Cardiac fibroblast (primary cell): ENCODE data around the gene CFAP52.
"Not testable (repeated sequence)": the region's sequence is repeated elsewhere in the genome, so short reads cannot be mapped to it uniquely, and the experiment has no call there.

ENCODE experiments used
- DNase-seq, 2 donors: peaks; one replicate each; pipeline versions ENCODE4 v3.0.0 to v3.0.0-alpha.2; 2010; ENCODE audit warnings: low read depth in 2 of 2
- H3K4me3 ChIP-seq, 2 donors: replicated peaks in 1 of 2; 1 replicate in 1 of 2; 2 replicates in 1 of 2; pipeline ENCODE4 v1.5.1; 2011; ENCODE audit warnings: low read depth in 2 of 2, low read length in 2 of 2, mild to moderate bottlenecking in 2 of 2, moderate library complexity in 1 of 2
- CTCF ChIP-seq: IDR thresholded peaks from one replicate; pipeline ENCODE4 v1.5.1; 2011; ENCODE audit warnings: low read depth, mild to moderate bottlenecking, low read length, inconsistent platforms

CFAP52 gene

GRCh38 chr17:9553181-9553580 is 23.3 kb upstream of the CFAP52 start:
- no peak for DNase-seq
- no peak for TF ChIP-seq CTCF
- no peak overlapping the region for H3K4me3 ChIP-seq

DNA sequence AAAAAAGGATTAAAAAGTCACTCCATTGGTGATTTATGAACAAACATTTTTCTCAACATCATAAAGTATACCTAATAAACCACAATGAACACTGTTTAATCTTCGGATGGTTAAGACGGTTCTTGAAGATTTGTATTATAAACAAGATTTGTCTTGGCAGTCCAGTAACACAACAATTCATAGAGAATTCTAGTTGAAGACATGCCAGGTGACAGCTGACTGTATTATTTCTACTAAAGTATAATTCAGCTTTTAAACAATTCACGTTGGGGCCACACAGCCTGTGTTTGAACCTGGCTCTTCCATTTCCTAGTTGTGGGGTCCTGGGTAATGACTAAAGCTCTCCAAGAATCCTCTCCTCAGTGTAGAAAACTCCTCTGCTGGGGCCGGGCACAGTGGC is 22.8 kb upstream of the CFAP52 start:
- no peak overlapping the region for H3K4me3 ChIP-seq
- TF ChIP-seq CTCF = no peak
- DNase-seq = no peak

- not testable (repeated sequence) for H3K4me3 ChIP-seq
- DNase-seq = peak; percentile 63 to 67
- peak; percentile 50 for TF ChIP-seq CTCF
These were observed 21.7 kb upstream of the CFAP52 start for GRCh38 chr17:9554715-9555114.

DNA sequence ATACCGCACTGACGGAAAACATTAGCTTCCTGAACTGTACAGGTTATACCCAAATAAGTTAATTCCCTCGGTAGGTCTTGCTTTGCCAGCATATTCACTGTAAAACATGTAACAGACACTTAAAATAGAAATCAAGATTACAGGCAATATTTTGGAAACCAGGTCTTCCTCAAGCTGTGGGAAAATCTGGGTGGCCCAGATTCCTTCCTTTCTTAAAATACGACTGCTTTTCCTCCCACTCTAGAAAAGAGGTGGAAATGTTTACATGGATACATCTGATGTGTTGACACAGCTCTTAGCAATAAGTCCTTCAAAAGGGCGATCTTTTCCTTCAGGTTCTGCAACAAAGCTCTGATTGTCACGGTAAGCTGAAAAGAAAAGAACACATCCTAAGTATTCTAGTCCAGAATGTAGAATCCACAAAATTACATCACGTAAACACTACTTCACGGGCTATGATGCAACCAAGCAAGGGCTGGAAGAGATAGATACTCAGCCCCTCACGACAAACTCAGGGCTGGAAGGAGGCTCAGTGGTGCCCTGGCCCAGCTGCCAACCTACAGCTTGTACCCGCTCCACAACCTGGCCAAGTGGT is 19.2 kb upstream of the CFAP52 start:
- TF ChIP-seq CTCF = no peak
- no peak for DNase-seq
- no peak overlapping the region for H3K4me3 ChIP-seq

DNA sequence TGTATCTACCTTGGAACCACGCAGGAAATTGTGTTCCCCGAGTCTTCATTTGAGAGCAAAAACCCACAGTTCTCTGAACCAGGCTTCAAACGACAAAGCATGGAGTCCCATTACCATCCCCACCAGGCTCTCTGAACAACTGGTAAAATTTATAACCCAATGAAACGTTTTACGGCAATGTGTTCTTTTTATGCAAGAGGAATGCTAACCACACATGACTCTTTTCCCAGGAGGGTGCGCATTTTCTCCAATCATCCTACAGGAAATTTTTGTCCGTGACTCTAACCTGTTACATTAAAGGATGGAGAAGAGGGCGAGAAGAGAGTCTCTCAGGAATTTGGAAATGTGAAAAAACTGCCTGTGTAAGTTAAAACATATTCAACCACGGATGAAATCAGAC is 18.6 kb upstream of the CFAP52 start:
- TF ChIP-seq CTCF = no peak
- DNase-seq = no peak
- no peak overlapping the region for H3K4me3 ChIP-seq

DNA sequence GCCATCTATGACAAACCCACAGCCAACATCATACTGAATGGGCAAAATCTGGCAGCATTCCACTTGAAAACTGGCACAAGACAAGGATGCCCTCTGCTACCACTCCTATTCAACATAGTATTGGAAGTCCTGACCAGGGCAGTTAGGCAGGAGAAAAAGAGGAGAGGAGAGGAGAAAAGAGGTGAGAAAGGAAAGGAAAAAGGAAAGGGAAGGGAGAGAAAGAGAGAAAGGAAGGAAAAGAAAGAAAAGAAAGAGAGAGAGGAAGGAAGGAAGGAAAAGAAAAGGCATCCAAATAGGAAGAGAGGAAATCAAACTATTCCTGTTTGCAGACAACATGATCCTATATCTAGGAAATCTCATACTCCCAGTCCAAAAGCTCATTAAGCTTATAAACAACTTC is 12.3 kb upstream of the CFAP52 start:
- DNase-seq = no peak
- no peak for TF ChIP-seq CTCF
- H3K4me3 ChIP-seq = no peak overlapping the region

- no peak for TF ChIP-seq CTCF
- H3K4me3 ChIP-seq = no peak overlapping the region
- DNase-seq = no peak
These were observed 10.4 kb upstream of the CFAP52 start for GRCh38 chr17:9566067-9566466.

GRCh38 chr17:9566739-9567138 is 9.7 kb upstream of the CFAP52 start:
- H3K4me3 ChIP-seq, DNase-seq: not testable (repeated sequence)
